Measurements from ENCODE around the gene CILP. TPM values are rescaled to one million over a fixed set of nuclear protein-coding genes. Genes with fewer than 3 reads are reported as not detected.
A peak's percentile ranks its signal among the peaks of the same experiment; 100 is the strongest.
"Not testable (repeated sequence)": the region's sequence is repeated elsewhere in the genome, so short reads cannot be mapped to it uniquely, and the experiment has no call there.

The CILP gene
- total RNA-seq, 1 donor from 2014 or later = 1.3 TPM

- ATAC-seq (no peak), DNase-seq (ENCODE audit: low spot score) (no peak)
Measured at GRCh38 chr15:65197337-65197645, 14.0 kb downstream of the CILP start.

DNA sequence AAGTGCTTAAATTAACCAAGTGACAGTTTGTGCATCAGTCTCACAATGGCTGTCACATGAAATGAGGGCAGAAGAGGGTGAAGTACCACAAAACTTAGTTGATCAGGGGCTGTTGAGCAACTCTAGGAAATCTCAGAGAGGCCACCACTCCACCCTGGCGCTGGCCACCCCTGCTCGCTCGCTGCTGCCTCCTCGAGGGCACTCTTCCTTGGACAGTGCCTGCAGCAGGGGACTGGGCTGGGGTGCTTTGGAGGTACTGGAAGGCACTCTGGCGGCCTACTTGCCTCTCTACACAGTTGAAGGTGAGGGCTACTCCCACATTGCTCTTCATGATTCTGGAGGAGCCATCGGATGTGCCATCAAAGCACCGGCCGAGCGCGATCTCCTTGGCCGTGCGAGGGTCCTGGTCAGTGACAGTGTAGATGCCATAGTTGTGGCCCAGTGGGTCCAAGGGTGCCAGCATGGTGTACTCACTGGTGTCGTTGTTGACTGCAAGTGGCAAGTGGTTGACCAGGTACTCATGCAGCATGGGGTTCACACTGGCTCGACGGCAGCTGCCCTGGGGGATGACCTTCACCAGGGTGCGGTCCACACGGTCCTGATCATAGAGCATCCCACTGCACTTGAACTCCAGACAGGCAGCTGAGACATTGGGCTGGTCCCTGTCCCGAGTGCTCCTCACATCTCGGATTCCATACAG, 14.5 kb downstream of the CILP start:
- ATAC-seq (no peak), DNase-seq (ENCODE audit: low spot score) (no peak)

DNA sequence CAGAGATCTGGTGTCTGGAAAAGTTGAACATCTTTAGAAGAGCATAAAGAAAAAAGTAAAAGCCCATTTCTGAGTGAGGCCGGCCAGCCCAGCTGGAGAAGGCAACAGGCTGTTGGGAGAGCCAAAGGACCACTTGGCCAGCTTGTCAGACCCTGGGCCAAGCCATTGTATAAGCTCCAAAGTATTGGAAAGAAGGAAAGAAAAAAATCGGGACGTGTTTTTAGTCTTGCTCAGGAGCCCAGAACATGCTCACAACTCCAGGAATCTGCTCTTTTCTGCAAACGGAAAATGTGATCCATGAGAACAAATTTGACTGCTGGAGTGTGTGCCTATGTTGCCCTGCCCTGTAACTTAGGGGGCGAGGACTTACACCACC, 15.7 kb downstream of the CILP start:
- no peak for DNase-seq (ENCODE audit: low spot score)
- ATAC-seq = no peak

- DNase-seq (ENCODE audit: low spot score) (no peak), ATAC-seq (no peak)
Measured at GRCh38 chr15:65194826-65195547, 16.3 kb downstream of the CILP start.

DNA sequence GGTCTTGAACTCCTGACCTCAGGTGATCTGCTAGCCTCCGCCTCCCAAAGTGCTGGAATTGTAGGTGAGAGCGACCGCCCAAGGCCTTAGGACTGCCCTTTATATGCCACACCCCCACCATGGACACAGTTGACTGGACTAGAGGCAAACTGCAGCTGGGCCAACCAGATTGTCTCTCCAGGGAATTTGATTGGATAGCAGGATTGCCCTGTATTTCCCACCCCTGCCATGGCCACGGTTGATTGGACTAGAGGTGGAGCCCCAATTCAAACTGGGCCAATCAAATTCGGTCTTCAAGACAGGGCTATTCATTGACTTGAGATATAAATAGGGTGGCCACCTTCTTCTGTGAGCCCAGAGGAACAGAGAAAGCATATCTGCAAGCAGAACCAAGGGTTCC, 19.3 kb downstream of the CILP start:
- DNase-seq (ENCODE audit: low spot score) (no peak), ATAC-seq (peak; percentile 31)

- DNase-seq (ENCODE audit: low spot score) = no peak
- no peak for ATAC-seq
Measured at GRCh38 chr15:65189102-65189740, 22.1 kb downstream of the CILP start.

- not testable (repeated sequence) for ATAC-seq; DNase-seq (ENCODE audit: low spot score)
Measured at GRCh38 chr15:65188472-65188871, 22.8 kb downstream of the CILP start.

DNA sequence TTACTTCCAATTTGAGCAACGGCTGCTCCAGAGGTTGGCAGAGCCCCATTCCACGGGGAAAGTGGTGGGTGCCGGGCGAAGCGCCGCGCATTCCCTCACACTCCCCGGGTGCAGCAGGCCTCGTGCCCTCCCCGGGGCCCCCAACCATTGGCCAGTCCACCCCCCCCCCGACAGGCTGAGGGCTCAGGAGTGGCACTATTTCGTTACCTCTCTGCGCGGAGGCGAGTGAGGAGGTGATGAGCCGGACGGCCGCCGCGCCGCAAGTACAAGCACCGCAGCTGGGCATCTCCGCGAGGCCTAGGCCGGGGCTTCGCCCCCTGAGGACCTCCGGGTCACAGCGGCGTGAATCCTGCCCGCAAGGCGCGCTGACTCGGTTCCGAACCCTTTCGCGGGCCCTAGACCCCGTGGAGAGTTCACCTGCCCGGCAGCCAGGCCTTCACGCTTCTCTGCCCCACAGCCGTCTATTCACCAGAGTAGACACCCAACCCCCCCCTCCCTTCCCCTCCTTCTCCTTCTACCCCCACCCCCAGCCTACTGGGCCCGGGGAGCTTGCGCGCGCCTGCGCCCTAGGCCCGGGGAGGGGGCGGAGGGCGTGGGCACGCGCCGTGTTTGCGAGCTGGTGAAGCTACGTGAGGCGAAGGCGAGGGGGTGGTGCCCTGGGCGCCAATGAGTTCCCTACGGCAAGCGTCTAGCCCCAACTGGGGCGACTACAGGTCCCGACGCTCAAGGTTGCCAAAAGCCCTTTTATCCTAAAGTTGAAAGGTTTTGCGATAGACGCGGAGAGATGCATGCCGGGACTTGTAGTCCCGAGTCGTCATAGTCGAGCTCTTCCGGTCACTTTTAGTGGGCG, 26.2 kb downstream of the CILP start, which contains the start of gene CLPX:
Gene CLPX, minus strand, starts transcription at position 475 of the 850 bp plus-strand sequence. Its CDS starts 189 bp downstream, at position 286.
- ATAC-seq (peak; percentile 89), DNase-seq (ENCODE audit: low spot score) (peak; percentile 98)

DNA sequence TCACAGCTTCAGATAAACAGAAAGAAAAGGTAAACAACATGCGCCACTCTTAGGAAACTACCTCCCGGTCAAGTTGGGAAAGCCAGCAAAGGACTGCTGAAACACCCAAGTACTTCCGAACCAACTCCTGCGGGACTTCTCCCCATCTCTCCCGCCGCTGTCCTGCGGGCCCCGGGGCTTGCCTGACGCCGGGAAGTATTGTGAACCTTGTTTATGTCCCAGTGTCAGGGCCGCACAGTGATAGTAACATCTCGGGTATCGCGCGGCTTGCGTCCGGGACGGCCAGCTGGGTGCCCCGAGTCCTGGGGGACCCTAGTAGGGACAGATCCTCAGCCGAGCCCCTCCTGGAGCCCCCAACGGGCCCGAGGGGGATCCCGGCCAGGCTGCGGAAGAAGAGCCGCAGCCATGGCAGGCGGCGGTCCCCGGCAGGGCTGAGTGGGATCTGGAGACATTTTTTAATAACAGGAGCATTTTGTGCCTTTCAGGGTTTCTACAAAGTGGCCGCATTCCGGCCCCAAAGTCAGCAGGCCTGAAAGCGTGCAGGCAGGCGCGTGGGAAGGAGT, 26.9 kb downstream of the CILP start:
- DNase-seq (ENCODE audit: low spot score) = peak; percentile 67
- peak; percentile 31 for ATAC-seq

- ATAC-seq = no peak
Measured at GRCh38 chr15:65183865-65184159, 27.5 kb downstream of the CILP start.

DNA sequence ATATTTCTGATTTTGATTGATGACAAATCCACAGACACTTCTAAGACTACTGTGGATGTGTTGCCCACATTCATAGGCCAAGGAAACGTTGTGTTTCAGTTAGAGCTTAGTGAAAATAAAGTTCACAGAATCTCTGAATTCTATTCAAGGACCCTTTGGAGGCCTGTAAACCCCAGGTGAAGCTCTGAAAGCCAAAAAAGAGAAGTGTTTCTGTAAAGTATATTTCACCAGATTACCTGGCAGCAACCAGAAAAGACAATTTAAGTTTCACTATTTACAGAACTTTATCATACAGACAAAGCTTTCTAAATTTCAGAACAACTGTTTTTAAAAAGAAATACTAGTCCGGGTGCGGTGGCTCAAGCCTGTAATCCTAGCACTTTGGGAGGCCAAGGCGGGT, 28.7 kb downstream of the CILP start:
- ATAC-seq (no peak), DNase-seq (ENCODE audit: low spot score) (no peak)

More at GRCh38 chr15:65183865-65184159, 27.5 kb downstream of the CILP start:
- no peak for DNase-seq (ENCODE audit: low spot score)

- not testable (repeated sequence) for ATAC-seq
- DNase-seq (ENCODE audit: low spot score) = peak; percentile 44
Measured at GRCh38 chr15:65181582-65182353, 29.5 kb downstream of the CILP start.

DNA sequence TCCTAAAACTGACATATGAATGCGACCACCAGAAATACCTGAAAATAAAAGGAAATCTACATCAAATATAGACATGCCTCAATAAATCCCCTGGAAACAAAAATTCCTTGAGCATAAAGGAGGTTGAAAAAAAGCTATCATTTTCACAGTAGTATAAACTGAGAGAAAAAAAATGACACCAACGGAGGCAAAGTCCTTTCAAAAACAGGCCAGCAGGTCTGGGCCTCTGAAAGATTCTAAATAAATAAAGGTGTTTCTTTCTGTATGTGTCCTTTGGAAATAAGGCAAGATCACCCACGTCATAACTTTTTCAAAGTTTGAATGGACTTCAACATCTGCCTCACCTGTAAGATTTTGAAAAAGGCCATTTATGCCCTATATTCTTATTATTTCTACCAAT, 31.1 kb downstream of the CILP start:
- ATAC-seq = peak; percentile 43
- no peak for DNase-seq (ENCODE audit: low spot score)

DNA sequence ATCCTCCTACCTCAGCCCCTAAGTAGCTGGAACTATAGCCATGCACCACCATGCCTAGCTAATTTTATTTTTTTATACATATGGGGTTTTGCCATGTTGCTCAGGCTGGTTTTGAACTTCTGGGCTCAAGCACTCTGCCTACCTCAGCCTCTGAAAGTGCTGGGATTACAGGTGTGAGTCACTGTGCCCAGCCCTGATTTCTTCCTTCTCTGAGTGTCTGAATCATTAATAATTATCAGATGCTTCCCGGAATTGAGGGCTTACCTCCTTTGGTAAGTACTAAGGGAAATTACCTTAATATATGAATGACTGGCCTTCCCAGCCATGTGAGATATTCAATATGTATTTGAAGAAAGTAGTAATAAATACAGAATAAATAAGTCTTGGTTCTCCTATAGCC, 33.4 kb downstream of the CILP start:
- DNase-seq (ENCODE audit: low spot score) (no peak), ATAC-seq (no peak)

GRCh38 chr15:65176056-65176455, 35.2 kb downstream of the CILP start:
- no peak for DNase-seq (ENCODE audit: low spot score)
- no peak for ATAC-seq

DNA sequence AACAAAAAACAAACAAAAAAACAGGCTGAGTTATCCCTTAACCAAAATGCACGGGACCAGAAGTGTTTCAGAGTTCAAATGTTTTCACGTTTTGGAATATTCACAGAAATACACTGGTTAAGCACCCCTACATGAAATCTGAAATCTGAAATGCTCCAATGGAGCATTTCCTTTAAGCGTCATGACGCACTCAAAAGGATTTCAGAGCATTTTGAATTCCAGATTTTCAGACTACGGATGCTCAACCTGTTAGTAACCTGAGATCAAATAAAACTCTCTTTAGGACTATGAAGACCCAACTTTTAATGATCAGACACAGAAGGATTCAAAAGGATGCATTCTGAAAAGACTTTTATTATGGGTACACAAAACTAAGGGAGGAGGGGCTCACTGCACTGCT, 35.8 kb downstream of the CILP start:
- DNase-seq (ENCODE audit: low spot score) (no peak), ATAC-seq (no peak)

DNA sequence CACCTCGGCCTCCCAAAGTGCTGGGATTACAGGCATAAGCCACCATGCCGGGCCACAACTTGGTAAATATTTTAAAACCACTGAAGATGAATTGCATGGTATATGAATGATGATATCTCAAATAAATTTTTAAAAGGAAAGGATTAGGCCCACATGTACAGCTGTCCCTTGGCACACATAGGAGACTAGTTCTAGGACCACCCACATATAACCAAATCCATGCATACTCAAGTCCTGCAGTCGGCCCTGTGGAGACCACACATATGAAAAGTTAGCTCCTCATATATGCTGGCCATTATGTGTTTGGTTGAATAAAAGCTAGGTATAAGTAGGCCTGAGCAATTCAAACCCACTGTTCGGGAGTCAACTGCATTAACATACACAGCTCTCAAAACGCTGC, 36.8 kb downstream of the CILP start:
- no peak for DNase-seq (ENCODE audit: low spot score)
- no peak for ATAC-seq

GRCh38 chr15:65172531-65172930, 38.7 kb downstream of the CILP start:
- ATAC-seq = no peak
- DNase-seq (ENCODE audit: low spot score) = no peak

- DNase-seq (ENCODE audit: low spot score) (peak; percentile 59), ATAC-seq (peak; percentile 86)
Measured at GRCh38 chr15:65171428-65171827, 39.8 kb downstream of the CILP start.

- ATAC-seq (peak; percentile 93), DNase-seq (ENCODE audit: low spot score) (peak; percentile 59)
Measured at GRCh38 chr15:65165875-65166274, 45.4 kb downstream of the CILP start.

Measured in left lobe of liver (tissue), 2 donors.